ENCODE results near the gene RASA3.
"Not testable (repeated sequence)": the region's sequence is repeated elsewhere in the genome, so short reads cannot be mapped to it uniquely, and the experiment has no call there.

The RASA3 gene

GRCh38 chr13:114116734-114117133, 15.7 kb downstream of the RASA3 start:
- Histone ChIP-seq H3K27ac (no peak overlapping the region), H4K20me1 (peaks cover 30% of the 10 kb centered on the region), H3K27me3 (no peaks in the 10 kb centered on the region), H3K36me3 (peaks cover 13% of the 10 kb centered on the region; the same call in 1 of the 2 replicates), H3K9ac (no peak overlapping the region), H3K4me1 (peaks cover 89% of the 10 kb centered on the region), H3K9me3 (no peaks in the 10 kb centered on the region), H3K4me3 (no peak overlapping the region), H3K4me2 (no peak overlapping the region)
- no peak for TF ChIP-seq Cebpa-rat (IDR thresholded peaks at IDR 0.05)

- H3K9ac ChIP-seq: peak overlapping the region; percentile 30; the same call in 1 of the 2 replicates
- H3K4me1 ChIP-seq: peaks cover 86% of the 10 kb centered on the region
Measured at GRCh38 chr13:114115796-114116195, 16.6 kb downstream of the RASA3 start.

GRCh38 chr13:114115191-114115671, 17.2 kb downstream of the RASA3 start:
- Histone ChIP-seq H3K27me3 (no peaks in the 10 kb centered on the region), H3K27ac (peak overlapping the region; percentile 78), H3K9ac (peak overlapping the region; percentile 30; the same call in 1 of the 2 replicates), H3K36me3 (peaks cover 13% of the 10 kb centered on the region; the same call in 1 of the 2 replicates), H3K4me3 (0 out of 2 replicates have a peak overlapping the region, but pooled peaks have one; percentile 18), H3K9me3 (no peaks in the 10 kb centered on the region), H3K4me1 (peaks cover 86% of the 10 kb centered on the region), H4K20me1 (peaks cover 19% of the 10 kb centered on the region), H3K4me2 (peak overlapping the region; percentile 86)
- no peak for TF ChIP-seq Cebpa-rat (IDR thresholded peaks at IDR 0.05)

More at GRCh38 chr13:114115796-114116195, 16.6 kb downstream of the RASA3 start:
- Histone ChIP-seq H3K4me3 (no peak overlapping the region), H3K27ac (peak overlapping the region; percentile 78), H3K4me2 (peak overlapping the region; percentile 86), H3K36me3 (peaks cover 13% of the 10 kb centered on the region; the same call in 1 of the 2 replicates), H3K9me3 (no peaks in the 10 kb centered on the region), H4K20me1 (peaks cover 21% of the 10 kb centered on the region), H3K27me3 (no peaks in the 10 kb centered on the region)
- TF ChIP-seq Cebpa-rat (IDR thresholded peaks at IDR 0.05): no peak

- peaks cover 24% of the 10 kb centered on the region for H4K20me1 ChIP-seq
- H3K4me3 ChIP-seq, H3K9ac ChIP-seq, H3K9me3 ChIP-seq, H3K27me3 ChIP-seq: not testable (repeated sequence)
- H3K4me1 ChIP-seq: peaks cover 89% of the 10 kb centered on the region
- H3K4me2 ChIP-seq: peak overlapping the region; percentile 86
- H3K36me3 ChIP-seq: peaks cover 13% of the 10 kb centered on the region; the same call in 1 of the 2 replicates
- H3K27ac ChIP-seq: peak overlapping the region; percentile 28
Measured at GRCh38 chr13:114114666-114115065, 17.8 kb downstream of the RASA3 start.

GRCh38 chr13:114114006-114114640, 18.3 kb downstream of the RASA3 start:
- Histone ChIP-seq H4K20me1 (peaks cover 30% of the 10 kb centered on the region), H3K4me1 (peaks cover 89% of the 10 kb centered on the region), H3K27me3 (no peaks in the 10 kb centered on the region), H3K36me3 (peaks cover 13% of the 10 kb centered on the region; the same call in 1 of the 2 replicates), H3K4me3 (no peak overlapping the region), H3K9me3 (no peaks in the 10 kb centered on the region), H3K27ac (peak overlapping the region; percentile 28), H3K4me2 (peak overlapping the region; percentile 86), H3K9ac (no peak overlapping the region; the same call in 1 of the 2 replicates)
- TF ChIP-seq Cebpa-rat (IDR thresholded peaks at IDR 0.05): no peak

- peaks cover 13% of the 10 kb centered on the region; the same call in 1 of the 2 replicates for H3K36me3 ChIP-seq
- peak overlapping the region; percentile 79; the same call in 1 of the 2 replicates for H3K9ac ChIP-seq
- peak overlapping the region; percentile 82 for H3K4me2 ChIP-seq
- H3K27me3 ChIP-seq, H3K4me3 ChIP-seq, H3K9me3 ChIP-seq: not testable (repeated sequence)
- H3K27ac ChIP-seq: peak overlapping the region; percentile 94
- H4K20me1 ChIP-seq: peaks cover 33% of the 10 kb centered on the region
- H3K4me1 ChIP-seq: peaks cover 89% of the 10 kb centered on the region
Measured at GRCh38 chr13:114113395-114113794, 19.0 kb downstream of the RASA3 start.

- H3K4me3 ChIP-seq: no peak overlapping the region
- no peaks in the 10 kb centered on the region for H3K9me3 ChIP-seq
- peak overlapping the region; percentile 94 for H3K27ac ChIP-seq
- H3K4me1 ChIP-seq: peaks cover 89% of the 10 kb centered on the region
- H4K20me1 ChIP-seq: peaks cover 33% of the 10 kb centered on the region
- no peaks in the 10 kb centered on the region for H3K27me3 ChIP-seq
- no peak for TF ChIP-seq Cebpa-rat (IDR thresholded peaks at IDR 0.05)
- peak overlapping the region; percentile 82 for H3K4me2 ChIP-seq
- peak overlapping the region; percentile 79 for H3K9ac ChIP-seq
- peaks cover 13% of the 10 kb centered on the region; the same call in 1 of the 2 replicates for H3K36me3 ChIP-seq
Measured at GRCh38 chr13:114112826-114113322, 19.5 kb downstream of the RASA3 start.

- Histone ChIP-seq H3K27me3 (no peaks in the 10 kb centered on the region), H4K20me1 (peaks cover 33% of the 10 kb centered on the region), H3K4me2 (peak overlapping the region; percentile 82), H3K9me3 (no peaks in the 10 kb centered on the region), H3K27ac (peak overlapping the region; percentile 94), H3K36me3 (peaks cover 9% of the 10 kb centered on the region; the same call in 1 of the 2 replicates), H3K4me1 (peaks cover 90% of the 10 kb centered on the region), H3K4me3 (peak overlapping the region; percentile 42), H3K9ac (peak overlapping the region; percentile 79)
- no peak for TF ChIP-seq Cebpa-rat (IDR thresholded peaks at IDR 0.05)
Measured at GRCh38 chr13:114112231-114112825, 20.1 kb downstream of the RASA3 start.

- H3K4me1 ChIP-seq: peaks cover 95% of the 10 kb centered on the region
- peak overlapping the region; percentile 42 for H3K4me3 ChIP-seq
- H4K20me1 ChIP-seq: peaks cover 40% of the 10 kb centered on the region
- peak overlapping the region; percentile 79 for H3K9ac ChIP-seq
- H3K36me3 ChIP-seq: peaks cover 6% of the 10 kb centered on the region; the same call in 1 of the 2 replicates
- no peaks in the 10 kb centered on the region for H3K9me3 ChIP-seq
- peak overlapping the region; percentile 94 for H3K27ac ChIP-seq
- H3K27me3 ChIP-seq: no peaks in the 10 kb centered on the region
- no peak for TF ChIP-seq Cebpa-rat (IDR thresholded peaks at IDR 0.05)
- H3K4me2 ChIP-seq: peak overlapping the region; percentile 82
Measured at GRCh38 chr13:114111577-114111976, 20.8 kb downstream of the RASA3 start.

- Histone ChIP-seq H3K4me1 (peaks cover 95% of the 10 kb centered on the region), H3K4me3 (peak overlapping the region; percentile 38; the same call in 1 of the 2 replicates), H3K9ac (peak overlapping the region; percentile 79), H3K4me2 (peak overlapping the region; percentile 86), H4K20me1 (peaks cover 47% of the 10 kb centered on the region), H3K27ac (peak overlapping the region; percentile 89)
- not testable (repeated sequence) for H3K9me3 ChIP-seq, H3K36me3 ChIP-seq, H3K27me3 ChIP-seq
Measured at GRCh38 chr13:114110830-114111189, 21.6 kb downstream of the RASA3 start.
